ENCODE measurements around the gene CORT.
"Not testable (repeated sequence)": the region's sequence is repeated elsewhere in the genome, so short reads cannot be mapped to it uniquely, and the experiment has no call there.

Gene CORT

DNA sequence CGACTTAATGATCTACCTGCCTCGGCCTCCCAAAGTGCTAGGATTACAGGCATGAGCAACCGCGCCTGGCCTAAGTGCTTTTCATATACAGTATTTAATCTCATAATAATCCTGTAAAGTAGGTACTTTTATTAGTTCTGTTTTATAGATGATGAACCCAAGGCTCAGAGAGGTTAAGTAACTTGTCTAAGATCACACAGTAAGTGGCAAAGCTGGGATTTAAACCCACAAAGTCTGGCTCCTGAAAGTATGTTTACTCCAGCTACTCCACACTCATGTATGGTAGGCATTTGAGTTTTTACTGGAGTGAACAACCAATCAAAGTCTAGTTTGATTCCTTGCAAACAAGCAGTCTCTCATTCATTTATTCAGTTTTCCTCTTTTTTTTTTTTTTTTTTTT lies 20.2 kb downstream of the CORT start:
- TF ChIP-seq, protein P1, sequence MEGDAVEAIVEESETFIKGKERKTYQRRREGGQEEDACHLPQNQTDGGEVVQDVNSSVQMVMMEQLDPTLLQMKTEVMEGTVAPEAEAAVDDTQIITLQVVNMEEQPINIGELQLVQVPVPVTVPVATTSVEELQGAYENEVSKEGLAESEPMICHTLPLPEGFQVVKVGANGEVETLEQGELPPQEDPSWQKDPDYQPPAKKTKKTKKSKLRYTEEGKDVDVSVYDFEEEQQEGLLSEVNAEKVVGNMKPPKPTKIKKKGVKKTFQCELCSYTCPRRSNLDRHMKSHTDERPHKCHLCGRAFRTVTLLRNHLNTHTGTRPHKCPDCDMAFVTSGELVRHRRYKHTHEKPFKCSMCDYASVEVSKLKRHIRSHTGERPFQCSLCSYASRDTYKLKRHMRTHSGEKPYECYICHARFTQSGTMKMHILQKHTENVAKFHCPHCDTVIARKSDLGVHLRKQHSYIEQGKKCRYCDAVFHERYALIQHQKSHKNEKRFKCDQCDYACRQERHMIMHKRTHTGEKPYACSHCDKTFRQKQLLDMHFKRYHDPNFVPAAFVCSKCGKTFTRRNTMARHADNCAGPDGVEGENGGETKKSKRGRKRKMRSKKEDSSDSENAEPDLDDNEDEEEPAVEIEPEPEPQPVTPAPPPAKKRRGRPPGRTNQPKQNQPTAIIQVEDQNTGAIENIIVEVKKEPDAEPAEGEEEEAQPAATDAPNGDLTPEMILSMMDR (IDR thresholded peaks at IDR 0.05; ENCODE audit: low read depth, low read length, missing control alignments), result no peak
- Histone ChIP-seq H3K27me3 (replicated peaks) (no peaks in the 10 kb centered on the region), H3K36me3 (replicated peaks) (peaks cover 23% of the 10 kb centered on the region), H3K27ac (no peak overlapping the region), H3K4me3 (ENCODE audit: low read depth, low read length) (no peak overlapping the region)
- in situ Hi-C loops (cut with HindIII; ENCODE audit: low pct_ligation_motif_present, low sequenced_read_pairs), result no loop called here
- no peak for DNase-seq

DNA sequence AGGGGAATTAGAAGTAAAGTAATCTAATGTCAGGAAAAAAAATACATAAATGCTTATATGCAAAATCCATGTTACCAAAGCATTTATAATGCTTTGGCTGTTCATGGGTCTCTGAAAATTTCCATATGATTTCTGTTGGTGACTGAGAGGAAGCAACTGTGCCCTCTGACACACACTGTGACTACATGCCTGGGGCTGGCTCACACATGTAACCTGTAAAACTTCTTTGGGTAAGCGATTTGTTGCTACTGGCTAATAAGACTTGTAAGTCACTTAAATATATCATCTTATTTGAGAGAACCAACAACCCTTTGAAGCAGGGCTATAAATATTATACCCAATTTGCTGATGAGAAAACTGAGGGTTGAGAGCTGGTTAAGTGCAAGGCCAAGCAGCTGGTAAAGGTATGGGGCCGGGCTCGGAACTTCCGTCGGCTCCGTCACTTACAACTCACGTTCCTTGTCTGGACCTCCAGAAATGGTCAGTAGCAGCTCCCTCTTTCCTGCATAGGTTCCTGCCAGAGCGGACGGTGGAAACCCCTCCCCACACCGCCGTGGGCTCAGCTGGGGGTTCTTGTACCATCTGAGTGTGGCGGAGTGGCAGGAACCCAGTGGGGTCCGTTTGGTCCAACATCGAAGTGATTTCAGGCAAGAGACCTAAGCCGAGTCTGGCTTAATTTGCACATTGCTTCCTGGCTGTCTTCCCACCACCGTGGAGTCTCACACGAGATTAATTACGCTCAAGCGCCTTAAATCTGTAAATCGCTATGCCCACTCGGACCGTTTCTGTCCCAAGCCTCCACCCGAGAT lies 21.8 kb downstream of the CORT start:
- H3K27ac ChIP-seq, result peak overlapping the region; percentile 21
- no peaks in the 10 kb centered on the region for H3K27me3 ChIP-seq (replicated peaks)
- TF ChIP-seq, protein P1 (IDR thresholded peaks at IDR 0.05; ENCODE audit: low read depth, low read length, missing control alignments), result no peak
- peak overlapping the region; percentile 82 for H3K4me3 ChIP-seq (ENCODE audit: low read depth, low read length)
- peak; percentile 17 for DNase-seq
- in situ Hi-C loops (cut with HindIII; ENCODE audit: low pct_ligation_motif_present, low sequenced_read_pairs), result no loop called here
- peaks cover 12% of the 10 kb centered on the region for H3K36me3 ChIP-seq (replicated peaks)

DNA sequence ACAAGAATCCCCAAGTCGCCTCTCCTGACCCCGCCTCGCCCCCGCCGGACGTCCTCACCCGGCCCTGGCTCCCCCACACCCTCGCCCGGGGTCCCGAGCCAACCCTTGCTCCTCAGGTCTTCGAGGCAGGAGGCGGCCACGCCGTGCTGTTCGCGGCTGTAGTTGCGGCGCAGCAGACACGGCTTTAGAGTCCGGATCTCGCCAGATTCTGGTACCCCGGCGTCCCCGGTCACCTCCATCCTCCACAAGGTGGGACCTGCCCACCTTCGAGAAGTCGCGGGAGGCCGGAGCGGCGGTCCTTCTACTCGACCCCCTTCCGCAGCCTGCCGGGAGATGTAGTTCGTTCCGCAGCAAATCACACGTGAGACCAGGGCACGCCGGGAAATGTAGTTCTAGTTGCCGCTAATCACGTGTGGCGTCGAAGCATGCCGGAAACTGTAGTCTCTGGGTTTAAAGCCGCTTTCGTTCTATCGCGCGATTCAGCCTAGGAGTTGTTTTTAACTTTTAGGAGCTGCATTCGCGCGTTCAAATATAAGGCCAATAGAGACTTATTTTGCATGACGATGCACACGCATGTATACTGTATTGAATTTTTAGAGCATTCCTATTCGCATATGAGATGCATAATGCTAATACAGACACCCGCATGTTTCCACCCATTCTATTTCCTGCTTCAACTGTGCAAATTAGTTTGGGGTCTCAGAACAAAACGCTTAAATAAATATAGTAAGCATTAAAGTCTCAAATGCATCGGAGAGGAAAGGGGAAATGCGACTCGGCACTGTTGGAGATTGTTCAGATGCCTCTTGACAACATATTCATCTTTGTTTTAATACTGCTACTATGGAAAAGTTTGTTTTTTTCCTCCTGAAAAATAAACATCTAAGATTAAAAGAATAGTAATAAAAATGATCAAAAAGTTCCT lies 22.7 kb downstream of the CORT start, which contains the start of gene DFFA:
DFFA (minus strand) TSS at position 310 of the 925 bp plus-strand sequence; CDS start at position 239, 71 bp downstream.
- in situ Hi-C loops (cut with HindIII; ENCODE audit: low pct_ligation_motif_present, low sequenced_read_pairs), result no loop called here
- TF ChIP-seq, protein P1 (IDR thresholded peaks at IDR 0.05; ENCODE audit: low read depth, low read length, missing control alignments), result no peak

DNA sequence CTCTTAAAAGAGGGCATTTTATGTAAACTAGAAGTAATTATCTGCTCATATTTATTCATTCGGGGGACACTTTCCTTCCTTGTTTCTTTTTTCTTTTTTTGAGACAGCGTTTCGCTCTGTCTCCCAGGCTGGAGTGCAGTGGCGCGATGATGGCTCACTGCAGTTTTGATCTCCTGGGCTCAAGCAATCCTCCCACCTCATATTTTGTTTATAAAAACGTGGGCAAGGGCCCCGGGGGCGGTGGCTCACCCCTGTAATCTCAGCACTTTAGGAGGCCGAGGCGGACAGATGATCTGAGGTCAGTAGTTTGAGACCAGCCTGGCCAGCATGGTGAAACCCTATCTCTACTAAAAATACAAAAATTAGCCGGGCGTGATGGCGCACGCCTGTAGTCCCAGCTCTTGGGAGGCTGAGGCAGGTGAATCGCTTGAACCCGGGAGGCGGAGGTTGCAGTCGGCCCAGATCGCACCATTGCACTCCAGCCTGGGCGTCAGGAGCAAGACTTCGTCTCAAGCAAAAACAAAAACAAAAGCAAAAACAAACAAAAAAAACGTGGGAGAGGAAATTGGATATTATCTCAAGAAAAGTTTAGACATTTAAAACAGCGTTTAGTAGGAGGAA lies 23.4 kb downstream of the CORT start:
- no peak for DNase-seq
- in situ Hi-C loops (cut with HindIII; ENCODE audit: low pct_ligation_motif_present, low sequenced_read_pairs), result no loop called here
- Histone ChIP-seq H3K27me3 (replicated peaks) (no peaks in the 10 kb centered on the region), H3K36me3 (replicated peaks) (peaks cover 2% of the 10 kb centered on the region), H3K27ac (no peak overlapping the region), H3K4me3 (ENCODE audit: low read depth, low read length) (no peak overlapping the region)
- TF ChIP-seq, protein P1 (IDR thresholded peaks at IDR 0.05; ENCODE audit: low read depth, low read length, missing control alignments), result no peak

More for the DNA sequence above, 22.7 kb downstream of the CORT start, which contains the start of gene DFFA:
- peak; percentile 98 for DNase-seq
- H3K27me3 ChIP-seq (replicated peaks), result no peaks in the 10 kb centered on the region
- peak within 1 kb of the TSS; percentile 82 for H3K4me3 ChIP-seq (ENCODE audit: low read depth, low read length)
- H3K36me3 ChIP-seq (replicated peaks), result peaks cover 8% of the 10 kb centered on the region
- H3K27ac ChIP-seq, result peak within 1 kb of the TSS; percentile 49

DNA sequence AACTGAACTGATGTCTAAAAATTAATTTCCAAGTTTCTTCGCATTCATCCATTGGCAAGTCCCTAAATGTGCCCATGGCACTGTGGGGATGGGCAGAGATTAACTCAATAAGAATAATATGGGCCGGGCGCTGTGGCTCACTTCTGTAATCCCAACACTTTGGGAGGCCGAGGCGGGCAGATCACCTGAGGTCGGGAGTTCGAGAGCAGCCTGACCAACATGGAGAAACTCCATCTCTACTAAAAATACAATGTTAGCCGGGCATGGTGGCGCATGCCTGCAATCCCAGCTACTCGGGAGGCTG lies 24.4 kb downstream of the CORT start:
- H3K27ac ChIP-seq; in situ Hi-C loops (cut with HindIII; ENCODE audit: low pct_ligation_motif_present, low sequenced_read_pairs); H3K36me3 ChIP-seq (replicated peaks); DNase-seq; H3K27me3 ChIP-seq (replicated peaks): not testable (repeated sequence)
- peak overlapping the region; percentile 90 for H3K4me3 ChIP-seq (ENCODE audit: low read depth, low read length)
